Stomach (tissue), 4 donors: ENCODE data around the gene NT5DC1.

Experiments used
- POLR2A ChIP-seq, 4 donors: fragments of 450-650 bp; IDR thresholded peaks; one replicate each; pipeline ENCODE4 v1.6.1; 2016; ENCODE audit warnings: antibody characterized with exemption in 4 of 4, control low read depth in 2 of 4, mild to moderate bottlenecking in 1 of 4, moderate library complexity in 1 of 4
- POLR2AphosphoS5 ChIP-seq, 3 donors: sonication (generic); formaldehyde crosslinking; IDR thresholded peaks; one replicate each; pipeline ENCODE4 v1.6.1; 2016; ENCODE audit warnings: antibody characterized with exemption in 3 of 3
- TF ChIP-seq, protein P1 (sequence below), 7 experiments: fragments of 450-650 bp in 4 of 7; fragments of 200-600 bp in 3 of 7; sonication (generic) in 3 of 7; IDR thresholded peaks; one replicate each; pipeline ENCODE4 v1.5.1; 2016 to 2019; ENCODE audit warnings: antibody characterized with exemption in 7 of 7, control low read depth in 2 of 7, mild to moderate bottlenecking in 1 of 7

DNA sequence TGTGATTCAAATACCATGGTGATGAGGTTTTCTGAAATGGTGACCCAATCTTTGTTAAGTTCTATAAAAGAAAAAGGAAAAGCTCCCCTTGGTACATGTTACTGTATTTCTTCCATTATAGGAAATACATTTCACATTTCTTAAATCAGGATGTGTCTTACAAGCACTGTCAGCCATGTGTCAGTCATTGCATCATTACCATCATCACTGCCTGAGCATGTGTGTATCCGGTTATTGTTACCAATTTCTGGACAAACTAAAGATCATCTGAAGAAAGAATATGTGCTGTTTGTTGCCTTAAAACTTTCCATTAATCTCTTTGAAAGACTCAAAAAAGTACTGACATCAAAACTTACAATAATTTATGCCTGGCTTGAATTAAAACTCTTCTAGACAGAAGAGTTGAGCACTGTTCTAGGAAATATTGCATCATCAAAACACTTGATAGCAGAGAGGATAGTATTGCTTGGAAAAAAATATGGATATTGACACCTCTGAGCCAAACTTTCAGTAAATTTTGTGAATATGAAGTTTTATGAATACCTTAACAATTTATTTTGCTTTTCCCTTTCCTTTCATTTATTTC lies 186.2 kb downstream of the NT5DC1 start:
- no peak for TF ChIP-seq POLR2A (IDR thresholded peaks at IDR 0.05)
- TF ChIP-seq, protein P1, sequence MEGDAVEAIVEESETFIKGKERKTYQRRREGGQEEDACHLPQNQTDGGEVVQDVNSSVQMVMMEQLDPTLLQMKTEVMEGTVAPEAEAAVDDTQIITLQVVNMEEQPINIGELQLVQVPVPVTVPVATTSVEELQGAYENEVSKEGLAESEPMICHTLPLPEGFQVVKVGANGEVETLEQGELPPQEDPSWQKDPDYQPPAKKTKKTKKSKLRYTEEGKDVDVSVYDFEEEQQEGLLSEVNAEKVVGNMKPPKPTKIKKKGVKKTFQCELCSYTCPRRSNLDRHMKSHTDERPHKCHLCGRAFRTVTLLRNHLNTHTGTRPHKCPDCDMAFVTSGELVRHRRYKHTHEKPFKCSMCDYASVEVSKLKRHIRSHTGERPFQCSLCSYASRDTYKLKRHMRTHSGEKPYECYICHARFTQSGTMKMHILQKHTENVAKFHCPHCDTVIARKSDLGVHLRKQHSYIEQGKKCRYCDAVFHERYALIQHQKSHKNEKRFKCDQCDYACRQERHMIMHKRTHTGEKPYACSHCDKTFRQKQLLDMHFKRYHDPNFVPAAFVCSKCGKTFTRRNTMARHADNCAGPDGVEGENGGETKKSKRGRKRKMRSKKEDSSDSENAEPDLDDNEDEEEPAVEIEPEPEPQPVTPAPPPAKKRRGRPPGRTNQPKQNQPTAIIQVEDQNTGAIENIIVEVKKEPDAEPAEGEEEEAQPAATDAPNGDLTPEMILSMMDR (IDR thresholded peaks at IDR 0.05), result no peak
- no peak for TF ChIP-seq POLR2AphosphoS5 (IDR thresholded peaks at IDR 0.05)
